ENCODE data around the gene TMEM53.

The TMEM53 gene

GRCh38 chr1:44604157-44604955 lies 69.9 kb downstream of the TMEM53 start:
- TF ChIP-seq CTCF (IDR thresholded peaks at IDR 0.05; ENCODE audit: low read depth, low read length, missing control alignments) = no peak
- DNase-seq (ENCODE audit: low read depth) = no peak
- in situ Hi-C loops (cut with HindIII; ENCODE audit: low sequenced_read_pairs) = no loop called here
- no peak overlapping the region for H3K4me3 ChIP-seq (ENCODE audit: low read depth, low read length)

- DNase-seq (ENCODE audit: low read depth) = no peak
- no peak for TF ChIP-seq CTCF (IDR thresholded peaks at IDR 0.05; ENCODE audit: low read depth, low read length, missing control alignments)
- H3K4me3 ChIP-seq (ENCODE audit: low read depth, low read length) = no peak overlapping the region
- in situ Hi-C loops (cut with HindIII; ENCODE audit: low sequenced_read_pairs) = no loop called here
Measured at GRCh38 chr1:44603718-44604117, 70.6 kb downstream of the TMEM53 start.
